GM19099 (cell line): ENCODE results near the gene H2BW1.
"Not testable (repeated sequence)": the region's sequence is repeated elsewhere in the genome, so short reads cannot be mapped to it uniquely, and the experiment has no call there.

Source experiments
- POLR2A ChIP-seq: IDR thresholded peaks from 3 replicates; pipeline ENCODE4 v1.6.1; 2011; ENCODE audit warnings: low read depth; ENCODE audit not compliant: insufficient read length; ENCODE audit errors: extremely low read depth

The H2BW1 gene, protein sequence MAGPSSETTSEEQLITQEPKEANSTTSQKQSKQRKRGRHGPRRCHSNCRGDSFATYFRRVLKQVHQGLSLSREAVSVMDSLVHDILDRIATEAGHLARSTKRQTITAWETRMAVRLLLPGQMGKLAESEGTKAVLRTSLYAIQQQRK

GRCh38 chrX:104013606-104014005, at the start of gene H2BW1:
TSS of gene H2BW1 (minus strand) at chrX:104013708. CDS start at chrX:104013576, 132 bp downstream.
- TF ChIP-seq POLR2A: no peak

- no peak for TF ChIP-seq POLR2A
These were observed 33.7 kb upstream of the H2BW1 start for GRCh38 chrX:104047171-104047570.

DNA sequence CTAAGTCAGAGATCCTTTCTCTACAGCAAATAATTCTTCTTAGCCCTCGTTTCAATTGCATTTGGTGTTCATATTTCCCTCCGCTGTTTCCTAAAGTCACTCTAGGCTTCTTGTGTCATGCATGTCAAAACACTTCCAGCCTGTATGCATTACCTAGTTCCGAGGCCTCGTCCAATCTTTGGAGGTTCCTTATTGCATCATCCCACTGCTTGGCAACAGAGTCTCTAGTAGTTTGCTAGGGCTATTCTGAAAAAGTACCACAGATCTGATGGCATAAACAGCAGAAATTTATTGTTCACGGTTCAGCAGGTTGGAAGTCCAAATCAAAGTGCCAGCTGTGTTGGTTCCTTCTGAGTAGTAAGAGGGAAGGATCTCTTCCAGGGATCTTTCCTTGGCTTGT, 32.1 kb upstream of the H2BW1 start:
- no peak for TF ChIP-seq POLR2A

GRCh38 chrX:104041003-104041402, 27.5 kb upstream of the H2BW1 start:
- no peak for TF ChIP-seq POLR2A

GRCh38 chrX:104039689-104040505, 26.4 kb upstream of the H2BW1 start, which contains the start of gene H2BW2:
TSS of gene H2BW2 (plus strand) at chrX:104039956. CDS start at chrX:104039995, 39 bp downstream.
- TF ChIP-seq POLR2A: no peak

DNA sequence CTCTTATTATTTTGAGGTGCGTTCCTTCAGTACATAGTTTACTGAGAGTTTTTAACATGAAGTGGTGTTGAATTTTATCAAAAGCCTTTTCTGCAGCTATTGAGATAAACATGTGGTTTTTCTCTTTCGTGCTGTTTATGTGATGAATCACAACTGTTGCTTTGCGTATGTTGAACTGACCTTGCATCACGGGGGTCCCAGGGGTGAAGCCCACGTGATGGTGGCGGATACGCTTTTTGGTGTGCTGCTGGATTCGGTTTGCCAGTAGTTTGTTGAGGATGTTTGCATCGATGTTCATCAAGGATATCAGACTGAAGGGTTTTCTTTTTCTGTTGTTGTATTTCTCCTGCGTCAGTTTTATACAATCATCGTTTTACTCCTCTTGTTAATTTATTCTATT, 4.6 kb upstream of the H2BW1 start:
- TF ChIP-seq POLR2A: no peak

DNA sequence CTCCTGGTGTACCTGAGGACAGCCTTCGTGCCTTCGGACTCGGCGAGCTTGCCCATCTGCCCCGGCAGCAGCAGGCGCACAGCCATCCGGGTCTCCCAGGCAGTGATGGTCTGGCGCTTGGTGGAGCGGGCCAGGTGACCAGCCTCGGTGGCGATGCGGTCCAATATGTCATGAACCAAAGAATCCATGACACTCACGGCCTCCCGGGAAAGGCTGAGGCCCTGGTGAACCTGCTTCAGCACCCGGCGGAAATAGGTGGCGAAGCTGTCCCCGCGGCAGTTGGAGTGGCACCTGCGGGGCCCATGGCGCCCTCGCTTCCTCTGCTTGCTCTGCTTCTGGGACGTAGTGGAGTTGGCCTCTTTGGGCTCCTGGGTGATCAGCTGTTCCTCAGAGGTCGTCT, 350 bp downstream of the H2BW1 start:
- TF ChIP-seq POLR2A: no peak

- no peak for TF ChIP-seq POLR2A
These were observed 4.7 kb downstream of the H2BW1 start for GRCh38 chrX:104008831-104009230.

- TF ChIP-seq POLR2A: no peak
These were observed 14.3 kb downstream of the H2BW1 start for GRCh38 chrX:103999234-103999633.

- not testable (repeated sequence) for TF ChIP-seq POLR2A
These were observed 50.9 kb downstream of the H2BW1 start, which contains the start of gene TMSB15B for GRCh38 chrX:103962411-103963278. TSS of gene TMSB15B (plus strand) at chrX:103962627.
